ENCODE data around the gene GDPGP1.
A peak's percentile ranks its signal among the peaks of the same experiment; 100 is the strongest.
"Not testable (repeated sequence)": the region's sequence is repeated elsewhere in the genome, so short reads cannot be mapped to it uniquely, and the experiment has no call there.

The GDPGP1 gene

DNA sequence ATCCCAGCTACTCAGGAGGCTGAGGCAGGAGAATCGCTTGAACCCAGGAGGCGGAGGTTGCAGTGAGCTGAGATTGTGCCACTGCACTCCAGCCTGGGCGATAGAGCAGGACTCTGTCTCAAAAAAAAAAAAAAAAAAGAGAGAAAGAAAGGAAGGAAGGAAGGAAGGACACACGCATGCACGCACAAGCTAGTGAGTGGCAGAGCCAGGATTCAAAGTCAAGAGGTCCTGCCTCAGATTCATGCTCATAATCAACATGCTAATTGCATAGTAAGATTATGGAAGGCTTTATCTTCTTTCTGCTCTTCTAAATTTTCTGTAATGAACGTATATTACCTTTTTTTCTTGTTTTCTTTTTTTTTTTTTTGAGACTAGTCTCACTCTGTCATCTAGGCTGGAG lies 26.7 kb downstream of the GDPGP1 start:
- DNase-seq (ENCODE audit: low read depth, low spot score), result not testable (repeated sequence)

- no peak for DNase-seq (ENCODE audit: low read depth, low spot score)
These were observed 27.8 kb downstream of the GDPGP1 start for GRCh38 chr15:90261811-90262210.

DNA sequence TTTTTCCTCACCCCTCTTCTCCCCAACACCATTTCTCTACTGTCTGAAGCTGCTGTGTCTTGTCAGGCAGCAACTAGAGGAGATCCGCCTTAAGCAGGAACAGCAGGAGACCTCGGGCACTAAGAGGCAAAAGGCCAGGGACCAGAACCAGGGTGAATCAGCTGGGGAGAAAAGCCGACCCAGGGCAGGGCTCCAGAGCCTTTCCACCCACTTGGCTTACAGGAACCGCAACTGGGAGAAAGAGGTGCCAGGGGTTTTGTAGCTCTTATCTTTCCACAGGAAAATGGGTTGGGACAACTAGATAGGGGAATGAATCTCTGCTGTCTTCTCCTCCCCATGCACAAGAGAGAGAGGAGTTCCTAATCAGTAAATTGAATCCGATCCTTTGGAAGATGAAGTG lies 28.4 kb downstream of the GDPGP1 start:
- no peak for DNase-seq (ENCODE audit: low read depth, low spot score)

DNA sequence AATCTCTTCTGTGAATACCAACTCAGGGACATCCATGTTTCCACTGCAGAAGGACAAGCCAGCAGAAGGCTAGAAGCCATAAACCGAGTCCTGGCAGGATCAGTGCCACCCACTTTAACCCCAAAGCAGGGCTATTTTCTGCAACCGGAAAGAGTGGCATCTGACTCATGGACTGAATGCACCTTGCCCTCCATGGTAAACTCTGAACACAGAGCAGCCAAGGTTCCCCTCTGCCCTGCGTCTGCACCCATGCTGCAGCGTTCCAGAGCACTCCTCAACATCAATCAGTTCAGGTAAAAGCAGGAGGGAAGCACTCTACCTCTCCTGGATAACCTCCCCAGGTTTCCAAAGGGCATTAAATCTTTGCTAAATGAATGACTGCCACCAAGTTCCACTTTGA lies 30.7 kb downstream of the GDPGP1 start:
- no peak for DNase-seq (ENCODE audit: low read depth, low spot score)

- peak; percentile 67 for DNase-seq (ENCODE audit: low read depth, low spot score)
These were observed 31.5 kb downstream of the GDPGP1 start, which contains the start of gene NGRN for GRCh38 chr15:90265271-90266060. NGRN (plus strand) TSS chr15:90265672; CDS start chr15:90265713, 41 bp downstream.

DNA sequence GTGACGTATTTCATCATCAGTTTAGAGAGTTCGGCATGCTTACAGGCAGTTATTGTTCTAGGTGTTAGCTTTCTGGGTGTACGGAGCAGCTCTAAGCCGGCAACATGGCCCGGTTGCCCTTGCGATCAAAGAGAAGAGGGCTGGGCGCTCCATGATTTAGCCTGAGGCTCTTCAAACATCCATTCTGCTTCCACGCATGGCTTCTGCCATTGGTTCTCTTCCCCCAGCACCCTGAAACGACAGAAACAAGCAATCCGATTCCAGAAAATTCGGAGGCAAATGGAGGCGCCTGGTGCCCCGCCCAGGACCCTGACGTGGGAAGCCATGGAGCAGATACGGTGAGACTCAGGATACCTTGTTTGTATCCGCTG lies 32.0 kb downstream of the GDPGP1 start:
- no peak for DNase-seq (ENCODE audit: low read depth, low spot score)

GRCh38 chr15:90266485-90266884 lies 32.5 kb downstream of the GDPGP1 start:
- DNase-seq (ENCODE audit: low read depth, low spot score), result no peak

- DNase-seq (ENCODE audit: low read depth, low spot score), result no peak
These were observed 34.4 kb downstream of the GDPGP1 start for GRCh38 chr15:90268415-90268814.

- no peak for DNase-seq (ENCODE audit: low read depth, low spot score)
These were observed 36.6 kb downstream of the GDPGP1 start for GRCh38 chr15:90270502-90271150.

DNA sequence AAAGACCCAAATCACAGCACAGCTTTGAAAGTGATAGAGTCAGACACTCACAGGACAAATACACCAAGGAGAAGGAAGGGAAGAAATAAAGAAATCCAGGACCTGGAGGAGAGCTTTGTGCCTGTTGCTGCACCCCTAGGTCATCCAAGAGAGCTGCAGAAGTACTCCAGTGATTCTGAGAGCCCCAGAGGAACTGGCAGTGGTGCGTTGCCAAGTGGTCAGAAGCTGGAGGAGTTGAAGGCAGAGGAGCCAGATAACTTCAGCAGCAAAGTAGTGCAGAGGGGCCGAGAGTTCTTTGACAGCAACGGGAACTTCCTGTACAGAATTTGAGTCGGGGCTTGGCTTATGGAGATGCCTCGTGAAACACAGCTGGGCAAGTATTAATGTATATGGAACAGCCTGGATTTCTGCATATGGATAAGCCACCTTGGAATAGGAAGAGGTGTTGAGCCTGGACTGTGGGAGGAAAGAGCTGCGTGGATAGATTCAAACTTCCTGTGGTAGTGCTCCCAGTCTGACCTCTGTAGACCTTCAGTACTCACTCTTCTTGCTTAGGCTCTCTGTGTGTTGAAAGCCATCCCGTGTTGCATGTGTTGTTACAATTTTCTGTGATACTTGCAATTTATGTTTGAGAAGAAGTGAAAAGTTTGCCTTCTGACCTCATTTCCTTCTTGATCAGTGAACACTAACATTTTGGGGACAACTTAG lies 37.6 kb downstream of the GDPGP1 start:
- no peak for DNase-seq (ENCODE audit: low read depth, low spot score)

DNA sequence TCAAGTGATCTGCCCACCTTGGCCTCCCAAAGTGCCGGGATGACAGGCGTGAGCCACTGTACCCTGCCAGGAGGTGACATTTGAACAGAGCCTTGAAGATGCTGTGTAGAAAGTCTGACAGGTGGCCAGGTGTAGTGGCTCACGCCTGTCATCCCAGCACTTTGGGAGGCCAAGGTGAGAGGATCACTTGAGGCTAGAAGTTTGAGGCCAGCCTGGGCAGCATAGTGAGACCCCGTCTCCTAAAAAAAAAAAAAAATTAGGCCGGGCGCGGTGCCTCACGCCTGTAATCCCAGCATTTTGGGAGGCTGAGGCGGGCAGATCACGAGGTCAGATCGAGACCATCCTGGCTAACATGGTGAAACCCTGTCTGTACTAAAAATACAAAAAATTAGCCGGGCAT lies 44.5 kb downstream of the GDPGP1 start:
- not testable (repeated sequence) for DNase-seq (ENCODE audit: low read depth, low spot score)

- DNase-seq (ENCODE audit: low read depth, low spot score), result not testable (repeated sequence)
These were observed 46.7 kb downstream of the GDPGP1 start for GRCh38 chr15:90280743-90281142.

- DNase-seq (ENCODE audit: low read depth, low spot score), result not testable (repeated sequence)
These were observed 47.6 kb downstream of the GDPGP1 start for GRCh38 chr15:90281637-90282036.

- DNase-seq (ENCODE audit: low read depth, low spot score), result no peak
These were observed 52.7 kb downstream of the GDPGP1 start for GRCh38 chr15:90286678-90287077.

DNA sequence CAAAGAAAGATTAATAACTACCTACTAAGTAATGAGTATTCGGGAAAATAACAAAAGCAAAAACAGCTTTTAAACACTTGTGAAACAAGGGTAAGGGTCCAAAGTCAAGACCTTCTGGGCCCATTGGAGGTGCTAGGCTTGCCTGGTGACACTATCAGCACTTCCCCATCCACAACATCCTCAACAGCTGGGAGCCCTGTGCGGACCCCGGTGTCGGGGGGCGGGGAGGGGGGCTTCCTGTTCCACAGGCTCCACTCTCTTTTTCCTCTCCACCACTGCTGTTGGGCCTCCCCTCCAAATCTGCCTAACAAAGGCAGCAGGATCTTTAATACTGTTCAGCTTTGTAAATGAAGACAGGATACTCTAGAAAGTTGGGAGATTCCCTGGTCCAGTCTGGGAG lies 53.1 kb downstream of the GDPGP1 start:
- DNase-seq (ENCODE audit: low read depth, low spot score), result no peak

DNA sequence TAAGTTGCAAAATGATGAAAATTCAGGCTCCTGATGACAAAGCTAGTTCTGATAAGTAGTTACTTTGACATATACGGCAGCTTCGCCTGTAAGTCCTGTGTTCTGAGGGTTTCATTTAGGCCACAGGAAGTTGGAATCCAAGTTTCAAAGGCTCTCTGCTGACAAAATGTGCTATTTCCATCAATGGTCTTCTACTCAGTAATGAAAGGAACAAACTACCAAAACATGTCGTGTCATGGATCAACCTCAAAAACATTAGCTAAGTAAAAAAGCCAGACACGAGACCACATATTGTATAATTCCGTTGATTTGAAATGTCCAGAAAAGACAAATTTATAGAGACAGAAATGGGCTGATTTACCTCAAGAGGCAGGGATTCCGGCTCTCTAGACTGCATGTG lies 53.9 kb downstream of the GDPGP1 start:
- DNase-seq (ENCODE audit: low read depth, low spot score), result no peak

DNA sequence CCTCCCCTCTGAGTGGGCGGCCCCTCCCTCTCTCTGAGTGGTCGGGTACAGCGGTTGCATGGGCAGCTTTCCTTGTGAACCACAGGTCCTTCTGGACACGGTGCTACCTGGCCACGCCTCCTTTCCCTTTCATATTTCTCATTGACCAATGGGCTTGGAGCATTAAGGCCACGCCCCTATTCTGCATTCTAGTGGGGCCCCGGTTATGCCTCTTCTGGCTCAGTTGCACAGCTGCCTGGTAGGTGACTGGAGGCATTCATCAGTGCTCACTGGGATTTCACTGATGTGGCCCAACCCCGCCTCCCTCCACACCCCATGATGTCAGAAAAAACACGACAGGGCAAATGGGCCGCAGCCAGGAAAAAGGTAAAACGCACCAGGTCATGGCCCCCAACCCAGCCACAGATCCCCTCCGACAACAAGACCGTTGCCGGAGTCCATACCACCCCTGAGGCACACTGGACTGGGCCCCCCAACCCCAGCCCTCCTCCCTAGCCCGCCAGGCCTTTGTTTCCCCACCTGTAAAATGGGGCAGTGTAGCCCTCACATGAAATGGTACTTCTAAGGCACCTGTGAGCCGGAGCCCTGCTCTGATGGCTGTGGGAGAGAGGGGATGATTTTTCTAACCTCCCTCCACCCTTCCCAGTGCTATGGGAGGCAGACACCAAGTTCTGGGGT lies 57.8 kb downstream of the GDPGP1 start:
- no peak for DNase-seq (ENCODE audit: low read depth, low spot score)

GRCh38 chr15:90293040-90293810 lies 59.2 kb downstream of the GDPGP1 start:
- DNase-seq (ENCODE audit: low read depth, low spot score), result not testable (repeated sequence)

GRCh38 chr15:90294159-90294558 lies 60.1 kb downstream of the GDPGP1 start:
- no peak for DNase-seq (ENCODE audit: low read depth, low spot score)

DNA sequence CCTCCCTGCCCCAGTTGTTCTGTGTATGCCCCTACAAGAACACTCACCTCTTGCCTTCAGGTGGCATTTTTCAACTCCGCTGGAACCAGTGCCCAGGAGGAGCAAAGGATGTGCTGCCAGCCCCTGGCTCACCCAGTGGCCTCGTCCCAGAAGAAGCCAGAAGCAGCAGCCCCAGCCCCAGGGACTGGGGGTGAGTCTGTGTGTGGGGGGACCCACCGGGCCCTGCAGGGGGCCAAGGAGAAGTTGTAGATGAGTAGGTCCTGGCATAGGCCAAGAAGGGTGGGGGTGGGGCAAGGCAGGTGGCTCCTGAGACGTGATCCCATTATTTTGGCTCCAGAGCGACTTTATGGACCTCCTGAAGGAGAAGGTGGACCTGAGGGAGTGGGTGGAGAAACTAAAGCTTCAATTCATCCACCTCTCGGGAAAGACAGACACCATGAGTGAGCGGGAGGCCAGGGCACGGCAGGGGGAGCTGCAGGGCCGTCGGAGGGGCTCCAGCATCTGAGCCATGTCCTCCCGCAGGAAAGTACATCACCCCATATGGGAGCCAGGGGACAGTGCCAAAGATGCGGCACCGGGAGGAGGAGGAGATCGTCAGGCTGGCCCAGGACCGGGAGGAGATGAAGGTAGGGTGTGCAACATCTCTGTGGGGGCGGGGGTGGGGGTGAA lies 60.7 kb downstream of the GDPGP1 start:
- DNase-seq (ENCODE audit: low read depth, low spot score), result no peak

GRCh38 chr15:90295270-90295648 lies 61.2 kb downstream of the GDPGP1 start:
- DNase-seq (ENCODE audit: low read depth, low spot score), result no peak
